ENCODE data around the gene C6orf52.

Gene C6orf52

GRCh38 chr6:10643201-10643651 is 51.2 kb downstream of the C6orf52 start:
- DNase-seq, result no peak

GRCh38 chr6:10641528-10641927 is 52.9 kb downstream of the C6orf52 start:
- no peak for DNase-seq

GRCh38 chr6:10640412-10640811 is 54.0 kb downstream of the C6orf52 start:
- no peak for DNase-seq

GRCh38 chr6:10633216-10633615 is 61.2 kb downstream of the C6orf52 start:
- DNase-seq, result no peak

DNA sequence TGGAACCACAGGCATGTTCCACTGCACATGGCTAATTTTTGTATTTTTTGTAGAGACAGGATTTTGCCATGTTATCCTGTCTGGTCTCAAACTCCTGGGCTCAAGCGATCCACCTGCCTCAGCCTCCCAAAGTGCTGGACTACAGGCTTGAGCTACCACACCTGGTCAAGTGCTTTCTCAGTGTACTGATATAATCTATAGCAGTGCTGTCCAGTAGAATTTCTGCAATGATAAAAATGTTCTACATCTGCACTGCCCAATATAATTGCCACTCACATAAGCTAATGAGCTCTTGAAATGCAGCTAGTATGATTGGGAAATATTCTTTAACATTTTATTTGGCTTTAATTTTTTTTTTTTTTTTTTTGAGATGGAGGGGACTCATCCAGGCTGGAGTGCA is 64.2 kb downstream of the C6orf52 start:
- DNase-seq, result no peak

GRCh38 chr6:10627800-10628199 is 66.6 kb downstream of the C6orf52 start:
- no peak for DNase-seq

- no peak for DNase-seq
These were observed 68.2 kb downstream of the C6orf52 start for GRCh38 chr6:10626154-10626741.

GRCh38 chr6:10624836-10625235 is 69.6 kb downstream of the C6orf52 start:
- DNase-seq, result no peak

DNA sequence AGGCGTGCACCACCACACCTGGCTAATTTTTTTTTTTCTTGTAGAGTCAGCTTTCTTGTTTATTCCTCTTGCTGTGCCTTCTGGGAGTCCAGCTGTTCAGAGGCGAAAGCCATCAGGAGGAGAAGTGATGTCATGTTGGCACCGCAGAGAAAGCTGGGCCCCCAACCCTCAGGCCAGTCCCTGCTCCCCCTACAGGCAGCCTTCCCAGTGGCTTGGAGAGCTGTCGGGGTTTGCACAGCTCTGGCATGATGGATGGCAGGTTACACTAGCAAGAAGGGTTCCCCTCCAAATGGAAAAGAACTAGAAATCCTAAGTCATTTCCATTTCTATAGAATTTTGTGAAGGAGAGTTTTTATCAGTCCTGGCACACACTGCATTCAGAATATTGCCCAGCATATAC is 72.6 kb downstream of the C6orf52 start:
- DNase-seq, result no peak

Measured in NCI-H748 treated with DMSO at 0.1 percent for 48 hours (cell line).